ENCODE data around the gene ORAI2. TPM values are rescaled to one million over a fixed set of nuclear protein-coding genes. Genes with fewer than 3 reads are reported as not detected.

The ORAI2 gene
- total and polyA plus RNA-seq, 2 of the 8 experiments (the other 6 are each of a cell fraction or from before 2014, with no cell fraction given): 20.7 to 35.2 TPM

DNA sequence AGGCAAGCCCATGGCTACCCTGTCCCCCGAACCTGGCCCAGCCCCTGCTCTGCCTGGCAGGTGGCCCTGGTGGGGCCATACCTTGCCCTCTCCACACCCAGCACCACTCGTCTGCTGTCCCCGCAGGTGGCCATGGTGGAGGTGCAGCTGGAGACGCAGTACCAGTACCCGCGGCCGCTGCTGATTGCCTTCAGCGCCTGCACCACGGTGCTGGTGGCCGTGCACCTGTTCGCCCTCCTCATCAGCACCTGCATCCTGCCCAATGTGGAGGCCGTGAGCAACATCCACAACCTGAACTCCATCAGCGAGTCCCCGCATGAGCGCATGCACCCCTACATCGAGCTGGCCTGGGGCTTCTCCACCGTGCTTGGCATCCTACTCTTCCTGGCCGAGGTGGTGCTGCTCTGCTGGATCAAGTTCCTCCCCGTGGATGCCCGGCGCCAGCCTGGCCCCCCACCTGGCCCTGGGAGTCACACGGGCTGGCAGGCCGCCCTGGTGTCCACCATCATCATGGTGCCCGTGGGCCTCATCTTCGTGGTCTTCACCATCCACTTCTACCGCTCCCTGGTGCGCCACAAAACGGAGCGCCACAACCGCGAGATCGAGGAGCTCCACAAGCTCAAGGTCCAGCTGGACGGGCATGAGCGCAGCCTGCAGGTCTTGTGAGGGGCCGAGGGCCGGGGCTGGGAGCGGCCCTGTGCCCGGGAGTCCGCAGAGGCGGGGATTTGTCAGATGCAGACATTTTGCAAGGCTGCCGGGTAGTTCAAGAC lies 13.2 kb downstream of the ORAI2 start (continued):
- TF ChIP-seq RAD21 (IDR thresholded peaks at IDR 0.05 in 1 of 2, conservative IDR thresholded peaks at IDR 0.05 in 1 of 2; ENCODE audit: low read depth in 2 of 2, low read length in 2 of 2) (no peak), TBP (IDR thresholded peaks at IDR 0.05; ENCODE audit: low read depth, low read length) (no peak), ZNF274 (IDR thresholded peaks at IDR 0.05; ENCODE audit: borderline replicate concordance, extremely low read depth, low read length) (no peak), RFX5 (IDR thresholded peaks at IDR 0.05; ENCODE audit: borderline replicate concordance, low read depth, low read length) (no peak)
